HG03565 (cell line): Measurements from ENCODE around the gene ZNF679.
"Not testable (repeated sequence)": the region's sequence is repeated elsewhere in the genome, so short reads cannot be mapped to it uniquely, and the experiment has no call there.

Experiments
- ATAC-seq: cut with Tn5 transposase; IDR thresholded peaks from one replicate; pipeline ENCODE4 v1.9.1; 2021; ENCODE audit warnings: mild to moderate bottlenecking, moderate library complexity; ENCODE audit not compliant: unreplicated experiment

ZNF679 gene

GRCh38 chr7:64228174-64228573 lies at the start of gene ZNF679:
Gene ZNF679 (plus strand): TSS chr7:64228474. CDS start chr7:64249118, 20,644 bp downstream.
- not testable (repeated sequence) for ATAC-seq

- no peak for ATAC-seq
Observed at GRCh38 chr7:64180989-64181388, 47.3 kb upstream of the ZNF679 start.

GRCh38 chr7:64181586-64181985 lies 46.7 kb upstream of the ZNF679 start:
- ATAC-seq = no peak

GRCh38 chr7:64182036-64182790 lies 46.1 kb upstream of the ZNF679 start:
- no peak for ATAC-seq

GRCh38 chr7:64183126-64183742 lies 45.0 kb upstream of the ZNF679 start:
- no peak for ATAC-seq

- no peak for ATAC-seq
Observed at GRCh38 chr7:64183827-64184372, 44.4 kb upstream of the ZNF679 start.

GRCh38 chr7:64184376-64184775 lies 43.9 kb upstream of the ZNF679 start:
- ATAC-seq = no peak

GRCh38 chr7:64187408-64187807 lies 40.9 kb upstream of the ZNF679 start:
- no peak for ATAC-seq

- ATAC-seq = no peak
Observed at GRCh38 chr7:64192148-64192704, 36.0 kb upstream of the ZNF679 start.

- no peak for ATAC-seq
Observed at GRCh38 chr7:64192775-64193174, 35.5 kb upstream of the ZNF679 start.

- ATAC-seq = no peak
Observed at GRCh38 chr7:64206903-64207302, 21.4 kb upstream of the ZNF679 start, which contains the start of gene ZNF735. Gene ZNF735 (plus strand): TSS chr7:64207203. CDS start chr7:64207203, 0 bp downstream.

- not testable (repeated sequence) for ATAC-seq
Observed at GRCh38 chr7:64219710-64220298, 8.5 kb upstream of the ZNF679 start.

GRCh38 chr7:64223366-64223765 lies 4.9 kb upstream of the ZNF679 start:
- ATAC-seq = no peak

GRCh38 chr7:64266341-64266919 lies 38.2 kb downstream of the ZNF679 start:
- no peak for ATAC-seq

GRCh38 chr7:64277630-64278029 lies 49.4 kb downstream of the ZNF679 start:
- ATAC-seq = no peak

GRCh38 chr7:64294701-64295420 lies 66.6 kb downstream of the ZNF679 start:
- no peak for ATAC-seq

- ATAC-seq = peak; percentile 54
Observed at GRCh38 chr7:64297418-64297817, 69.1 kb downstream of the ZNF679 start.

GRCh38 chr7:64300641-64301405 lies 72.5 kb downstream of the ZNF679 start:
- no peak for ATAC-seq

- peak; percentile 98 for ATAC-seq
Observed at GRCh38 chr7:64307254-64308015, 79.2 kb downstream of the ZNF679 start.
